Measurements from ENCODE around the gene RAB11FIP4. TPM values are rescaled to one million over a fixed set of nuclear protein-coding genes. Genes with fewer than 3 reads are reported as not detected.

Gene RAB11FIP4
- total and polyA plus RNA-seq, 2 of the 8 experiments (the other 6 are each of a cell fraction or from before 2014, with no cell fraction given) = 21.7 to 53.2 TPM

- TF ChIP-seq ATF2 (IDR thresholded peaks at IDR 0.05; ENCODE audit: low read length) = no peak
- no peak for TF ChIP-seq POU5F1 (IDR thresholded peaks at IDR 0.05; ENCODE audit: low read depth, low read length)
- TF ChIP-seq CREB1 (IDR thresholded peaks at IDR 0.05) = no peak
- no peak for TF ChIP-seq RBBP5 (IDR thresholded peaks at IDR 0.05; ENCODE audit: borderline replicate concordance, low read depth, low read length)
- TF ChIP-seq TEAD4 (IDR thresholded peaks at IDR 0.05; ENCODE audit: low read depth, low read length) = no peak
- no peak for TF ChIP-seq ATF3 (IDR thresholded peaks at IDR 0.05; ENCODE audit: insufficient read depth, low read depth, low read length)
These were observed 163.5 kb downstream of the RAB11FIP4 start (continued) for GRCh38 chr17:31554930-31555329.
